ENCODE data around the gene SPEF1.

The SPEF1 gene

GRCh38 chr20:3765171-3765882, 15.9 kb downstream of the SPEF1 start:
- DNase-seq (ENCODE audit: low spot score) = no peak

- DNase-seq (ENCODE audit: low spot score) = no peak
These were observed 16.6 kb downstream of the SPEF1 start for GRCh38 chr20:3764659-3765058.

GRCh38 chr20:3763671-3764601, 17.3 kb downstream of the SPEF1 start:
- no peak for DNase-seq (ENCODE audit: low spot score)

GRCh38 chr20:3760655-3761348, 20.4 kb downstream of the SPEF1 start:
- DNase-seq (ENCODE audit: low spot score) = no peak

GRCh38 chr20:3759884-3760283, 21.4 kb downstream of the SPEF1 start:
- no peak for DNase-seq (ENCODE audit: low spot score)

GRCh38 chr20:3759316-3759823, 21.9 kb downstream of the SPEF1 start:
- no peak for DNase-seq (ENCODE audit: low spot score)

- DNase-seq (ENCODE audit: low spot score) = no peak
These were observed 22.7 kb downstream of the SPEF1 start for GRCh38 chr20:3758566-3758965.

GRCh38 chr20:3757268-3757667, 24.0 kb downstream of the SPEF1 start:
- no peak for DNase-seq (ENCODE audit: low spot score)

- no peak for DNase-seq (ENCODE audit: low spot score)
These were observed 25.3 kb downstream of the SPEF1 start for GRCh38 chr20:3755814-3756480.

GRCh38 chr20:3755269-3755668, 26.0 kb downstream of the SPEF1 start:
- no peak for DNase-seq (ENCODE audit: low spot score)

GRCh38 chr20:3754276-3754630, 27.0 kb downstream of the SPEF1 start:
- DNase-seq (ENCODE audit: low spot score) = no peak

GRCh38 chr20:3753501-3754275, 27.6 kb downstream of the SPEF1 start:
- DNase-seq (ENCODE audit: low spot score) = no peak

- DNase-seq (ENCODE audit: low spot score) = peak; percentile 63
These were observed 28.1 kb downstream of the SPEF1 start for GRCh38 chr20:3753098-3753497.

GRCh38 chr20:3752386-3752759, 28.9 kb downstream of the SPEF1 start:
- no peak for DNase-seq (ENCODE audit: low spot score)

GRCh38 chr20:3751675-3752385, 29.4 kb downstream of the SPEF1 start:
- DNase-seq (ENCODE audit: low spot score) = no peak

- no peak for DNase-seq (ENCODE audit: low spot score)
These were observed 30.0 kb downstream of the SPEF1 start for GRCh38 chr20:3751305-3751674.

- no peak for DNase-seq (ENCODE audit: low spot score)
These were observed 31.3 kb downstream of the SPEF1 start for GRCh38 chr20:3749689-3750531.

GRCh38 chr20:3749087-3749688, 32.1 kb downstream of the SPEF1 start:
- DNase-seq (ENCODE audit: low spot score) = no peak

- no peak for DNase-seq (ENCODE audit: low spot score)
These were observed 33.2 kb downstream of the SPEF1 start for GRCh38 chr20:3748073-3748472.
